Mucosa of rectum (tissue), 2 donors: ENCODE measurements around the gene RPL11.

ENCODE experiments used
- H3K27ac ChIP-seq, 2 donors: one replicate each; pipeline ENCODE4 v1.7.0; 2013; ENCODE audit warnings: inconsistent platforms in 2 of 2, low read depth in 2 of 2, low read length in 2 of 2
- H3K27me3 ChIP-seq, 2 donors: one replicate each; pipeline ENCODE4 v1.7.0; 2013; ENCODE audit warnings: low read length in 2 of 2; ENCODE audit not compliant: control insufficient read depth in 2 of 2, insufficient read depth in 2 of 2
- H3K36me3 ChIP-seq, 2 donors: one replicate each; pipeline ENCODE4 v1.7.0; 2013; ENCODE audit warnings: low read length in 2 of 2; ENCODE audit not compliant: control insufficient read depth in 2 of 2, insufficient read depth in 2 of 2
- H3K4me1 ChIP-seq, 2 donors: one replicate each; pipeline ENCODE4 v1.7.0; 2013; ENCODE audit warnings: low read length in 2 of 2, mild to moderate bottlenecking in 1 of 2; ENCODE audit not compliant: control insufficient read depth in 2 of 2, insufficient read depth in 2 of 2
- H3K4me3 ChIP-seq, 2 donors: one replicate each; pipeline ENCODE4 v1.7.0; 2013; ENCODE audit warnings: low read length in 2 of 2
- H3K9ac ChIP-seq, 2 donors: one replicate each; pipeline ENCODE4 v1.7.0; 2013; ENCODE audit warnings: low read length in 2 of 2, low read depth in 1 of 2, mild to moderate bottlenecking in 1 of 2
- H3K9me3 ChIP-seq, 2 donors: one replicate each; pipeline ENCODE4 v1.7.0; 2013; ENCODE audit warnings: low read length in 2 of 2; ENCODE audit not compliant: control insufficient read depth in 2 of 2
- donor health status: healthy.
- donor health status: Normal muscosa, but diverticular disease.

Gene RPL11

GRCh38 chr1:23745515-23745914, 53.9 kb downstream of the RPL11 start:
- H3K4me3 ChIP-seq = peak overlapping the region in 1 of 2 donors; percentile 15
- H3K36me3 ChIP-seq = peaks cover 7 to 12% of the 10 kb centered on the region in 2 donors
- no peak overlapping the region for H3K27ac ChIP-seq
- H3K9me3 ChIP-seq = no peaks in the 10 kb centered on the region
- H3K27me3 ChIP-seq = no peaks in the 10 kb centered on the region
- H3K4me1 ChIP-seq = peaks cover 15% of the 10 kb centered on the region in 2 donors
- no peak overlapping the region for H3K9ac ChIP-seq
